ENCODE data around the gene TMEM106C.
"Not testable (repeated sequence)": the region's sequence is repeated elsewhere in the genome, so short reads cannot be mapped to it uniquely, and the experiment has no call there.

Gene TMEM106C

GRCh38 chr12:47950856-47951468 lies 12.4 kb upstream of the TMEM106C start:
- DNase-seq, result no peak

- DNase-seq, result no peak
Observed at GRCh38 chr12:47954058-47954457, 9.3 kb upstream of the TMEM106C start.

GRCh38 chr12:47954467-47955045 lies 8.8 kb upstream of the TMEM106C start:
- no peak for DNase-seq

- DNase-seq, result no peak
Observed at GRCh38 chr12:47955059-47955458, 8.3 kb upstream of the TMEM106C start.

GRCh38 chr12:47957671-47958070 lies 5.7 kb upstream of the TMEM106C start:
- not testable (repeated sequence) for DNase-seq

GRCh38 chr12:47962198-47962597 lies 1.2 kb upstream of the TMEM106C start:
- DNase-seq, result no peak

- DNase-seq, result no peak
Observed at GRCh38 chr12:47964106-47964728, 821 bp downstream of the TMEM106C start.

- no peak for DNase-seq
Observed at GRCh38 chr12:47965581-47965980, 2.2 kb downstream of the TMEM106C start.

- DNase-seq, result no peak
Observed at GRCh38 chr12:47967461-47968321, 4.3 kb downstream of the TMEM106C start.

- DNase-seq, result no peak
Observed at GRCh38 chr12:47969845-47970244, 6.4 kb downstream of the TMEM106C start.

- no peak for DNase-seq
Observed at GRCh38 chr12:47970843-47971242, 7.4 kb downstream of the TMEM106C start.

GRCh38 chr12:47972895-47973294 lies 9.5 kb downstream of the TMEM106C start:
- no peak for DNase-seq

- no peak for DNase-seq
Observed at GRCh38 chr12:47973870-47974269, 10.5 kb downstream of the TMEM106C start.

- no peak for DNase-seq
Observed at GRCh38 chr12:47975036-47975620, 11.7 kb downstream of the TMEM106C start.

GRCh38 chr12:47975816-47976215 lies 12.4 kb downstream of the TMEM106C start:
- no peak for DNase-seq

GRCh38 chr12:47977046-47977771 lies 13.8 kb downstream of the TMEM106C start:
- no peak for DNase-seq

- no peak for DNase-seq
Observed at GRCh38 chr12:47977772-47978597, 14.6 kb downstream of the TMEM106C start.

- no peak for DNase-seq
Observed at GRCh38 chr12:47978598-47978873, 15.1 kb downstream of the TMEM106C start.

- DNase-seq, result no peak
Observed at GRCh38 chr12:47979166-47979565, 15.8 kb downstream of the TMEM106C start.

GRCh38 chr12:47979686-47980085 lies 16.3 kb downstream of the TMEM106C start:
- DNase-seq, result no peak

- no peak for DNase-seq
Observed at GRCh38 chr12:47980197-47980596, 16.8 kb downstream of the TMEM106C start.
